Measurements from ENCODE around the gene ATF7IP. TPM values are rescaled to one million over a fixed set of nuclear protein-coding genes. Genes with fewer than 3 reads are reported as not detected.

Gene ATF7IP
- total RNA-seq, 1 donor from 2014 or later: 153 TPM

GRCh38 chr12:14431975-14432374 lies 66.5 kb downstream of the ATF7IP start:
- Mint-ChIP-seq H3K27me3 (ENCODE audit: unreplicated experiment) (peaks cover 2% of the 10 kb centered on the region), H3K4me1 (ENCODE audit: unreplicated experiment) (peaks cover 4% of the 10 kb centered on the region), H3K4me3 (ENCODE audit: unreplicated experiment) (no peak overlapping the region), H3K9me3 (ENCODE audit: unreplicated experiment) (no peaks in the 10 kb centered on the region), H3K27ac (ENCODE audit: unreplicated experiment) (no peak overlapping the region), H3K36me3 (ENCODE audit: low read depth, unreplicated experiment) (peaks cover 40% of the 10 kb centered on the region)
- TF ChIP-seq CTCF (IDR thresholded peaks at IDR 0.05; ENCODE audit: unreplicated experiment): no peak
- no peak for DNase-seq (ENCODE audit: low spot score)

GRCh38 chr12:14435627-14436026 lies 70.1 kb downstream of the ATF7IP start:
- H3K36me3 Mint-ChIP-seq (ENCODE audit: low read depth, unreplicated experiment): peaks cover 45% of the 10 kb centered on the region
- no peaks in the 10 kb centered on the region for H3K9me3 Mint-ChIP-seq (ENCODE audit: unreplicated experiment)
- no peak overlapping the region for H3K27ac Mint-ChIP-seq (ENCODE audit: unreplicated experiment)
- DNase-seq (ENCODE audit: low spot score): no peak
- TF ChIP-seq CTCF (IDR thresholded peaks at IDR 0.05; ENCODE audit: unreplicated experiment): no peak
- H3K27me3 Mint-ChIP-seq (ENCODE audit: unreplicated experiment): peaks cover 2% of the 10 kb centered on the region
- no peaks in the 10 kb centered on the region for H3K4me1 Mint-ChIP-seq (ENCODE audit: unreplicated experiment)
- H3K4me3 Mint-ChIP-seq (ENCODE audit: unreplicated experiment): no peak overlapping the region

GRCh38 chr12:14442221-14442881 lies 76.9 kb downstream of the ATF7IP start:
- H3K9me3 Mint-ChIP-seq (ENCODE audit: unreplicated experiment): no peaks in the 10 kb centered on the region
- peaks cover 38% of the 10 kb centered on the region for H3K36me3 Mint-ChIP-seq (ENCODE audit: low read depth, unreplicated experiment)
- DNase-seq (ENCODE audit: low spot score): no peak
- H3K27me3 Mint-ChIP-seq (ENCODE audit: unreplicated experiment): no peaks in the 10 kb centered on the region
- TF ChIP-seq CTCF (IDR thresholded peaks at IDR 0.05; ENCODE audit: unreplicated experiment): peak; percentile 39
- H3K27ac Mint-ChIP-seq (ENCODE audit: unreplicated experiment): no peak overlapping the region
- no peaks in the 10 kb centered on the region for H3K4me1 Mint-ChIP-seq (ENCODE audit: unreplicated experiment)
- H3K4me3 Mint-ChIP-seq (ENCODE audit: unreplicated experiment): no peak overlapping the region

- DNase-seq (ENCODE audit: low spot score): no peak
- no peaks in the 10 kb centered on the region for H3K9me3 Mint-ChIP-seq (ENCODE audit: unreplicated experiment)
- no peaks in the 10 kb centered on the region for H3K4me1 Mint-ChIP-seq (ENCODE audit: unreplicated experiment)
- no peak overlapping the region for H3K27ac Mint-ChIP-seq (ENCODE audit: unreplicated experiment)
- H3K36me3 Mint-ChIP-seq (ENCODE audit: low read depth, unreplicated experiment): peaks cover 41% of the 10 kb centered on the region
- H3K27me3 Mint-ChIP-seq (ENCODE audit: unreplicated experiment): no peaks in the 10 kb centered on the region
- no peak for TF ChIP-seq CTCF (IDR thresholded peaks at IDR 0.05; ENCODE audit: unreplicated experiment)
- H3K4me3 Mint-ChIP-seq (ENCODE audit: unreplicated experiment): no peak overlapping the region
Observed at GRCh38 chr12:14443531-14443930, 78.0 kb downstream of the ATF7IP start.

GRCh38 chr12:14450479-14450878 lies 85.0 kb downstream of the ATF7IP start:
- H3K9me3 Mint-ChIP-seq (ENCODE audit: unreplicated experiment): no peaks in the 10 kb centered on the region
- no peak overlapping the region for H3K4me3 Mint-ChIP-seq (ENCODE audit: unreplicated experiment)
- TF ChIP-seq CTCF (IDR thresholded peaks at IDR 0.05; ENCODE audit: unreplicated experiment): no peak
- peaks cover 39% of the 10 kb centered on the region for H3K36me3 Mint-ChIP-seq (ENCODE audit: low read depth, unreplicated experiment)
- no peak for DNase-seq (ENCODE audit: low spot score)
- peaks cover 21% of the 10 kb centered on the region for H3K4me1 Mint-ChIP-seq (ENCODE audit: unreplicated experiment)
- H3K27ac Mint-ChIP-seq (ENCODE audit: unreplicated experiment): no peak overlapping the region
- peaks cover 2% of the 10 kb centered on the region for H3K27me3 Mint-ChIP-seq (ENCODE audit: unreplicated experiment)
